ENCODE measurements around the gene DPF3. TPM values are rescaled to one million over a fixed set of nuclear protein-coding genes. Genes with fewer than 3 reads are reported as not detected.

DPF3 gene
- total and polyA plus RNA-seq, 7 donors: 2.3 to 25.3 (median 19.4) TPM

DNA sequence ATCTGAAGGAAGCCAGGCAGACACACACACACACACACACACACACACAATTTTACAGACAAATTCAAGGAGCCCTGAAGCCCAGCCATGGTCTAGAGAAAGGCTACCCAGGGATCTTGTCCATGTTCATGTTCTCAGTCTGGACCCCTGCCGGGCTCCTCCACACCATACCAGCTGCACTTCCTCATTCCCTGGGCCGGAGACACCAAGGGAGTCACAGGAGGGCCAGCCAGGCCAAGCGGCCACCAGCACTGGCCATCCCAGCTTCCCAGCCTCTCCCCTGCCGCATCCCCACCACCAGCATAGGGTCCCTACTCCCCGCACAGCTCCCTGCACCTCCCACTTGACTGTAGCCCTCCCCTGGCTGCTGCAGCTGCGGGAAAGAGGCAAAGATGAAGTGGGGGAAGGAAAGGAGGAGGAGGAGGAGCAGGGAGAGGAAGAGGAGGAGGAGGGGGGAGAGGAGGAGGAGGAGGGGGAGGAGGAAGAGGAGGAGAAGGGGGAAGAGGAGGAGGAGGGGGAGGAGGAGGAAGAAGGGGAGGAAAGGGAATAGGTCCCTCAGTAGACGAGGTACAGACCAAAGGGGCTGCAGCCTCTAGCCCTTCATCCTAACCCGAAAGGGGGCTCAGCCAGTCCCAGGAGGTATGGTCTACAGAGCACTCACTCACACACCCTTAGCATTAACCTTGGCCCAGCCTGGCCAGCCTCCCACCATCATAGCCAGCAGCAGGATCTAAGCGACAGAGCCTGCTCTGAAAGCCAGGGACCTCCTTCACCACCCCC is 293.2 kb downstream of the DPF3 start:
- H3K36me3 ChIP-seq (ENCODE audit: insufficient read depth in 1 of 2, low read depth in 1 of 2): no peaks in the 10 kb centered on the region
- peaks cover 0 to under 1% (median 0%) of the 10 kb centered on the region in 3 donors for H3K27me3 ChIP-seq (ENCODE audit: insufficient read depth in 3 of 3, low read length in 2 of 3)
- 68 to 78% (median 77%) methylated on average over 7 to 9 of the region's 9 CpGs for WGBS, 3 donors
- H3K4me1 ChIP-seq: no peaks in the 10 kb centered on the region
- TF ChIP-seq, protein P1, sequence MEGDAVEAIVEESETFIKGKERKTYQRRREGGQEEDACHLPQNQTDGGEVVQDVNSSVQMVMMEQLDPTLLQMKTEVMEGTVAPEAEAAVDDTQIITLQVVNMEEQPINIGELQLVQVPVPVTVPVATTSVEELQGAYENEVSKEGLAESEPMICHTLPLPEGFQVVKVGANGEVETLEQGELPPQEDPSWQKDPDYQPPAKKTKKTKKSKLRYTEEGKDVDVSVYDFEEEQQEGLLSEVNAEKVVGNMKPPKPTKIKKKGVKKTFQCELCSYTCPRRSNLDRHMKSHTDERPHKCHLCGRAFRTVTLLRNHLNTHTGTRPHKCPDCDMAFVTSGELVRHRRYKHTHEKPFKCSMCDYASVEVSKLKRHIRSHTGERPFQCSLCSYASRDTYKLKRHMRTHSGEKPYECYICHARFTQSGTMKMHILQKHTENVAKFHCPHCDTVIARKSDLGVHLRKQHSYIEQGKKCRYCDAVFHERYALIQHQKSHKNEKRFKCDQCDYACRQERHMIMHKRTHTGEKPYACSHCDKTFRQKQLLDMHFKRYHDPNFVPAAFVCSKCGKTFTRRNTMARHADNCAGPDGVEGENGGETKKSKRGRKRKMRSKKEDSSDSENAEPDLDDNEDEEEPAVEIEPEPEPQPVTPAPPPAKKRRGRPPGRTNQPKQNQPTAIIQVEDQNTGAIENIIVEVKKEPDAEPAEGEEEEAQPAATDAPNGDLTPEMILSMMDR (IDR thresholded peaks at IDR 0.05): no peak
- no peaks in the 10 kb centered on the region for H3K9me3 ChIP-seq
- H3K27ac ChIP-seq: no peak overlapping the region
- H3K4me3 ChIP-seq: no peak overlapping the region
- DNase-seq (no peak), ATAC-seq (no peak)
- intact Hi-C loops (cut with DNase I): no loop called here

DNA sequence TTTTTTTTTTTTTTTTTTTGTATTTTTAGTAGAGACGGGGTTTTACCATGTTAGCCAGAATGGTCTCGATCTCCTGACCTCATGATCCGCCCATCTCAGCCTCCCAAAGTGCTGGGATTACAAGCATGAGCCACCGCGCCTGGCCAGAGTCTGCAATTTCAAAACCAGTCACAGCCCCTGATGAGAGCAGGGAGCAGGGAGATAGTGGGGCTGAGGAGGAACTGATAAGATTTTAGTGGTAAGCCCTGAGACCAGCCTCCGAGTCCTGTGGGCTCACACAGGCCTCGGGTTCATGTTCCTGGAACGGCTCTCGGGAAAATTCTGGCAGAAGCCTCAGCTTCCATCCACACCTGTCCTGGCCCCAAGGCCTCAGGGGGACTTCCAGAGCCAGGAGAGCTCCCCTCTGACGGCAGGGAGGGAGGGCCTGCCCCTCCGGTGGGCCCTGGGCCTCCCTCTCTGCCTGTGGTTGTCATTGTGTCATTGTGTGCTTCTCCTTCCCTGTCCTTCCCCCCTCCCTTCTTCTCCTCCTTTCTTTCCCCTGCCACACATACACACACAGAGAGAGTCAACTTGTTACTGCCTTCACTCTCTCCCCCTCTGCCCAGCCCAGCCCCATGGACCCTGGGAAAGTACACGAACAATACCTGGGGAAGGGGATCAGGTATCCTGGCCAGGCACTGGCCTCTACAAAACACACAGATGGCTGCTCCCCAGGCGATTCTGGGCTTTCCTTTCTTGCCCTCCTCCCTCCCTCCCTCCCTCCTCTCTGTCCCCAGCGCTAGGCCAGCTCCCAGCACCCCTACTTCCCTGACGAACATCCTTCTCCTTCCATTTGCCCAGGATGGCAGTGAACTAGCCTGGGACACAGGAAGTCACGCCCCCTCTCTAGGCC is 294.1 kb downstream of the DPF3 start:
- DNase-seq (no peak), ATAC-seq (peak in 1 of 4 donors; percentile 24)
- Histone ChIP-seq H3K4me1 (no peaks in the 10 kb centered on the region), H3K27me3 (ENCODE audit: insufficient read depth in 3 of 3, low read length in 2 of 3) (peaks cover 0 to 1% (median 0%) of the 10 kb centered on the region in 3 donors), H3K27ac (no peak overlapping the region), H3K9me3 (no peaks in the 10 kb centered on the region), H3K36me3 (ENCODE audit: insufficient read depth in 1 of 2, low read depth in 1 of 2) (no peaks in the 10 kb centered on the region), H3K4me3 (no peak overlapping the region)
- WGBS, 3 donors: 63 to 72% (median 70%) methylated on average over 15 to 16 of the region's 16 CpGs
- intact Hi-C loops (cut with DNase I): no loop called here
- TF ChIP-seq, protein P1 (IDR thresholded peaks at IDR 0.05): no peak

DNA sequence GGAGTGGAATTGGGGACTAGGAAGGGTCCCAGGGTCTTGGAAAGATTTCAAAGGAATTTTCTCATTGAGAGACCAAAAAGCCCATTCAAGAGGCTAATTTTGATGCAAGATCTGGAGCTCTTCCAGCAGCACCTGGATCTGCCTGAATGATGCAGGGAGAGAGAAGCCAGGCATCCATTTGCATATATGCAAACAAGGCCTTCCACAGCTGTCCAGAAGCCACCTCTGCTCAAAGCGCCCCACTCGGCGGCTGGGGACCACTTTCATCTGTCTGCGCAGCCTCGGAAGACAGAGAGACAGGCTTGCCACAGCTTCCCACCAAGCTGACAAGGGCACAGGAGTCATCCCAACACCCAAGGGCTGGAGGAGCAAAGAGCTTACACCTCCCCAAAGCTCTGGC is 295.6 kb downstream of the DPF3 start:
- Histone ChIP-seq H3K4me3 (no peak overlapping the region), H3K27me3 (ENCODE audit: insufficient read depth in 3 of 3, low read length in 2 of 3) (peaks cover 0 to 1% (median 0%) of the 10 kb centered on the region in 3 donors), H3K36me3 (ENCODE audit: insufficient read depth in 1 of 2, low read depth in 1 of 2) (no peaks in the 10 kb centered on the region), H3K27ac (no peak overlapping the region), H3K9me3 (no peaks in the 10 kb centered on the region), H3K4me1 (no peaks in the 10 kb centered on the region)
- 94 to 97% (median 95%) methylated on average over 5 of the region's 5 CpGs for WGBS, 3 donors
- no peak for DNase-seq
- intact Hi-C loops (cut with DNase I): no loop called here
- ATAC-seq: no peak
- TF ChIP-seq, protein P1 (IDR thresholded peaks at IDR 0.05): no peak

DNA sequence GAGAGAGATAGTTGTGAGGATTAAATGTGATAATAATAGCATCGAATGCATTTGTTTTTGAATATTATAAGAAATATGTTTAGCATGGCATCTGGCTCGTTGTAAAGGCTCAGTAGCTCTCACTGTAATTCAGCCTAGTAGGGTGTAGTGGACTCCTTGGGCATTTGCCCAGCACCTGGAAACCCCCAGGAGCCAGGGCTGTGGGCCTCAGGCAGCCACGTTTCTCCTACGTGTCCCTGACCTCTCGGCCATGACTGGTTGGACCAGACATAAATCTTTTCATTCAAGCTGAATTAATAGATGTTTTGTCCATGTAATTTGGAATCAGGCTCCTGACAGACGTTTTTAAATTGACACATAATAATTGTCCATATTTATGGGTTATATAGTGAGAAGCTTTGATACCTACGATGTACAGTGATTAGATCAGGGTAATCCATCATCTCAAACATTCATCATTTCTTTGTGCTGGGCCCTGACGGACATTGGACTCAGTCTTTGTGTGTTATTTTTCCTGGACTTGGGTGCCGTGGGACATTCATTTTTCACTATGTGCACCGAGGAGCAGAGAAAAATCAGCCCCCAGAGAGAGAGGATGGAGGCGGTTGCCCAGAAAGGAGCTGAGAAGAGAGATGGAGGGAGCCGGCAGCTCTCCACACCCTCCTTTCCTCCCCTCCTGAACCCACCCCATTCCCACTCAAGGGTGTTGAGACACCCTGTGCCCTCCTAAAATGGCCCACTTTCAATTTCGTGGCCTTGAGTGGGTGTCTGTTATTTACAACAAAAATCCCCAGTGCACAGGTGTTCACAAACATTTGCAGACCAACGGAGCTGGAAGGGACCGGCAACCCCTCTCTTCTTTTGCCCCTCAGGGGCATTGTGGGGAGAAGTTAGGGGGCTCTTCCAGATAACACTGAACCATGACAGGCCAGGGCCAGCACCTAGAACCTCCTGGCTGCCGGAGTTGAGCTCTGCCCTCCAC is 296.4 kb downstream of the DPF3 start:
- H3K27ac ChIP-seq: no peak overlapping the region
- H3K4me3 ChIP-seq: no peak overlapping the region
- H3K9me3 ChIP-seq: no peaks in the 10 kb centered on the region
- TF ChIP-seq, protein P1 (IDR thresholded peaks at IDR 0.05): no peak
- WGBS, 3 donors: 56 to 74% (median 70%) methylated on average over 16 of the region's 16 CpGs
- H3K27me3 ChIP-seq (ENCODE audit: insufficient read depth in 3 of 3, low read length in 2 of 3): peaks cover 0 to 1% (median 0%) of the 10 kb centered on the region in 3 donors
- H3K4me1 ChIP-seq: no peaks in the 10 kb centered on the region
- no peak for ATAC-seq
- no peak for DNase-seq
- H3K36me3 ChIP-seq (ENCODE audit: insufficient read depth in 1 of 2, low read depth in 1 of 2): no peaks in the 10 kb centered on the region
- intact Hi-C loops (cut with DNase I): no loop called here
